HCT116 (cell line): Measurements from ENCODE around the gene LASP1. TPM values are rescaled to one million over a fixed set of nuclear protein-coding genes. Genes with fewer than 3 reads are reported as not detected.
A peak's percentile ranks its signal among the peaks of the same experiment; 100 is the strongest.

Experiments
- ATAC-seq: fragments of 200-7000 bp; cut with Tn5 transposase; 2 replicates; pipeline ENCODE4 v1.9.1; 2020; ENCODE audit warnings: mild to moderate bottlenecking, moderate library complexity
- Bru-seq: library from RNA; stranded (reverse); fragments of 400-500 nt; gene quantifications from one replicate; lab custom pipeline; 2021; lab: Mats Ljungman, UMichigan
- BruChase-seq, 2 experiments: library from RNA; stranded (reverse); fragments of 400-500 nt; gene quantifications; one replicate each; lab custom pipeline; 2021; lab: Mats Ljungman, UMichigan
- BruUV-seq: library from RNA; stranded (reverse); fragments of 400-500 nt; replicated peaks from 2 replicates; lab custom pipeline; 2021; lab: Mats Ljungman, UMichigan
- CTCF ChIA-PET: fragments of 300-600 bp; sonication (Branson Sonifier 250); formaldehyde crosslinking; loops from one replicate; lab custom pipeline; 2021; ENCODE audit warnings: antibody characterized with exemption; lab: Charles Lee
- POLR2A ChIA-PET: fragments of 300-600, 350-600 bp; sonication (Branson Sonifier 250); formaldehyde crosslinking; loops from one replicate; lab custom pipeline; 2021; ENCODE audit warnings: antibody characterized with exemption; lab: Charles Lee
- RAD21 ChIA-PET, 2 experiments: fragments of 300-600 bp; sonication (Branson Sonifier 250); formaldehyde crosslinking; loops; one replicate each; lab custom pipeline; 2023; ENCODE audit warnings: low total read pairs in 2 of 2; ENCODE audit not compliant: uncharacterized antibody in 2 of 2, unreplicated experiment in 2 of 2, low non-redundant PET in 1 of 2; lab: Charles Lee
- DNase-seq: peaks from one replicate; pipeline ENCODE4 v3.0.0-alpha.2; 2010; ENCODE audit warnings: low read depth, low spot score
- H2AFZ ChIP-seq: fragments of 200-600 bp; shearing (Covaris generic), sonication (generic); 2 replicates; pipeline ENCODE4 v1.6.1; 2017; ENCODE audit warnings: low read depth, mixed run types, mixed read lengths, antibody characterized with exemption, low read length; ENCODE audit not compliant: poor library complexity, severe bottlenecking
- H3K27ac ChIP-seq: 2 replicates; pipeline ENCODE4 v1.5.1; 2012; ENCODE audit warnings: low read depth, low read length
- H3K27me3 ChIP-seq: fragments of 200-600 bp; sonication (generic); 2 replicates; pipeline ENCODE4 v1.6.1; 2016; ENCODE audit warnings: mixed run types, low read length, mixed read lengths; ENCODE audit not compliant: insufficient read depth
- H3K36me3 ChIP-seq, 2 experiments: fragments of 200-500 bp in 1 of 2; fragments of 200-600 bp in 1 of 2; sonication (Bioruptor generic) in 1 of 2; sonication (generic) in 1 of 2; 2 replicates each; pipeline versions ENCODE4 v1.5.1 to v1.6.1; 2014 to 2016; ENCODE audit warnings: low read length in 2 of 2, inconsistent platforms in 1 of 2, mixed read lengths in 1 of 2, mixed run types in 1 of 2; ENCODE audit not compliant: insufficient read depth in 2 of 2, control insufficient read depth in 1 of 2
- H3K4me1 ChIP-seq, 2 experiments: fragments of 200-600 bp in 1 of 2; sonication (generic) in 1 of 2; 2 replicates each; pipeline versions ENCODE4 v1.5.1 to v1.6.1; 2012 to 2017; ENCODE audit warnings: low read length in 2 of 2, inconsistent platforms in 1 of 2, mild to moderate bottlenecking in 1 of 2, mixed read lengths in 1 of 2, mixed run types in 1 of 2, moderate library complexity in 1 of 2; ENCODE audit not compliant: insufficient read depth in 2 of 2, control insufficient read depth in 1 of 2
- H3K4me2 ChIP-seq: fragments of 200-600 bp; sonication (generic); 2 replicates; pipeline ENCODE4 v1.6.1; 2017; ENCODE audit warnings: mixed run types, low read length, mixed read lengths
- H3K4me3 ChIP-seq, 2 experiments: fragments of 200-600 bp in 1 of 2; sonication (generic) in 1 of 2; replicated peaks in 1 of 2; 2 replicates each; pipeline ENCODE4 v1.5.1; 2011 to 2016; ENCODE audit warnings: low read length in 2 of 2, control low read depth in 1 of 2, low read depth in 1 of 2, mild to moderate bottlenecking in 1 of 2, mixed read lengths in 1 of 2, mixed run types in 1 of 2
- H3K79me2 ChIP-seq: fragments of 200-600 bp; sonication (generic); 2 replicates; pipeline ENCODE4 v1.6.1; 2017; ENCODE audit warnings: mild to moderate bottlenecking, mixed run types, low read length, moderate library complexity, mixed read lengths; ENCODE audit not compliant: insufficient read depth
- H3K9ac ChIP-seq: fragments of 200-600 bp; sonication (generic); 2 replicates; pipeline ENCODE4 v1.6.1; 2016; ENCODE audit warnings: low read length, mixed read lengths
- H3K9me2 ChIP-seq: fragments of 200-600 bp; sonication (generic), shearing (Covaris generic); 2 replicates; pipeline ENCODE4 v1.6.1; 2017; ENCODE audit warnings: mixed run types, mild to moderate bottlenecking, moderate library complexity; ENCODE audit not compliant: insufficient read depth
- H3K9me3 ChIP-seq, 2 experiments: fragments of 200-500 bp in 1 of 2; fragments of 200-600 bp in 1 of 2; sonication (Bioruptor generic) in 1 of 2; sonication (generic) in 1 of 2; 2 replicates each; pipeline ENCODE4 v1.6.1; 2014 to 2017; ENCODE audit warnings: low read length in 2 of 2, mixed read lengths in 2 of 2, inconsistent platforms in 1 of 2, low read depth in 1 of 2, mild to moderate bottlenecking in 1 of 2, mixed run types in 1 of 2, moderate library complexity in 1 of 2; ENCODE audit not compliant: control insufficient read depth in 1 of 2, insufficient read depth in 1 of 2
- H4K20me1 ChIP-seq: fragments of 200-600 bp; sonication (generic), shearing (Covaris generic); 2 replicates; pipeline ENCODE4 v1.6.1; 2017; ENCODE audit warnings: mixed run types, mild to moderate bottlenecking, moderate library complexity; ENCODE audit not compliant: insufficient read depth
- ATF3 ChIP-seq: IDR thresholded peaks from 2 replicates; pipeline ENCODE4 v1.6.1; 2012
- CBX3 ChIP-seq: IDR thresholded peaks from 2 replicates; pipeline ENCODE4 v1.6.1; 2012; ENCODE audit warnings: low read depth
- CEBPB ChIP-seq: IDR thresholded peaks from 2 replicates; pipeline ENCODE4 v1.6.1; 2012; ENCODE audit warnings: low read depth
- EGR1 ChIP-seq: IDR thresholded peaks from 2 replicates; pipeline ENCODE4 v1.6.1; 2012; ENCODE audit warnings: low read depth
- ELF1 ChIP-seq: IDR thresholded peaks from 2 replicates; pipeline ENCODE4 v1.6.1; 2012; ENCODE audit warnings: low read depth, borderline replicate concordance
- EZH2 ChIP-seq: fragments of 200-600 bp; sonication (generic); IDR thresholded peaks from 2 replicates; pipeline ENCODE4 v1.6.1; 2017; ENCODE audit warnings: antibody characterized with exemption, mixed run types
- EZH2phosphoT487 ChIP-seq: fragments of 200-600 bp; IDR thresholded peaks from 2 replicates; pipeline ENCODE4 v1.6.1; 2018; ENCODE audit warnings: antibody characterized with exemption, borderline replicate concordance
- FOSL1 ChIP-seq: IDR thresholded peaks from 2 replicates; pipeline ENCODE4 v1.6.1; 2012; ENCODE audit warnings: low read depth
- JUND ChIP-seq: IDR thresholded peaks from 2 replicates; pipeline ENCODE4 v1.6.1; 2012
- MAX ChIP-seq: IDR thresholded peaks from 2 replicates; pipeline ENCODE4 v1.6.1; 2012
- POLR2A ChIP-seq: IDR thresholded peaks from 2 replicates; pipeline ENCODE4 v1.7.0; 2011; ENCODE audit warnings: borderline replicate concordance; ENCODE audit not compliant: insufficient read depth, insufficient read length; ENCODE audit errors: extremely low read depth
- REST ChIP-seq: IDR thresholded peaks from 2 replicates; pipeline ENCODE4 v1.6.1; 2012; ENCODE audit warnings: low read depth
- SP1 ChIP-seq: IDR thresholded peaks from 2 replicates; pipeline ENCODE4 v1.6.1; 2012; ENCODE audit warnings: low read depth
- SRF ChIP-seq: IDR thresholded peaks from 2 replicates; pipeline ENCODE4 v1.6.1; 2012; ENCODE audit warnings: low read depth
- ZBTB33 ChIP-seq: IDR thresholded peaks from 2 replicates; pipeline ENCODE4 v1.6.1; 2011; ENCODE audit warnings: mild to moderate bottlenecking, low read length, moderate library complexity; ENCODE audit not compliant: insufficient replicate concordance; ENCODE audit errors: extremely low read depth
- ZFX ChIP-seq: fragments of 450-650 bp; IDR thresholded peaks from 2 replicates; pipeline ENCODE4 v1.6.1; 2017
- ZNF274 ChIP-seq: fragments of 200-500 bp; sonication (Bioruptor generic); IDR thresholded peaks from 2 replicates; pipeline ENCODE4 v1.6.1; 2014; ENCODE audit warnings: mild to moderate bottlenecking, low read depth, low read length, inconsistent platforms
- intact Hi-C: fragments of 100-400 bp; cut with micrococcal nuclease; formaldehyde crosslinking; loops from 2 replicates; pipeline ENCODE4 v1.10.0; 2022
- long read RNA-seq: library from polyadenylated mRNA; unstranded; transcript quantifications from one replicate; pipeline ENCODE4 v2.0.0, GENCODE V29; 2021; ENCODE audit not compliant: unreplicated experiment
- polyA plus RNA-seq: library from polyadenylated mRNA; unstranded; fragments of >200 nt; gene quantifications from 2 replicates; pipeline ENCODE4 v1.2.1, GENCODE V29; 2012; ENCODE audit warnings: missing spikeins
- total RNA-seq: library from RNA; stranded (reverse); gene quantifications from one replicate; pipeline ENCODE4 v1.2.1, GENCODE V29; 2021; ENCODE audit not compliant: unreplicated experiment

Gene LASP1
- 149 TPM for total RNA-seq
- 126 and 129 TPM in 2 replicates for polyA plus RNA-seq
- percentile 75 among the genes with signal in this experiment for Bru-seq, nascent RNA
- BruChase-seq, experiment 1, labeled RNA remaining after a 6-hour chase: percentile 93 among the genes with signal in this experiment
- percentile 87 among the genes with signal in this experiment for BruChase-seq, experiment 2, labeled RNA remaining after a 2-hour chase
- long read RNA-seq, full-length matches to known transcripts: 72 of 252 reads
- long read RNA-seq, partial matches to known transcripts: 173 of 252 reads
- long read RNA-seq, other reads (novel, unspliced or antisense): 7 of 252 reads

- Histone ChIP-seq H3K27ac (peak within 1 kb of the TSS; percentile 97), H4K20me1 (no peaks in the 10 kb centered on the region), H3K4me3 (peak within 1 kb of the TSS; percentile 83 to 98), H3K9me3 (no peaks in the 10 kb centered on the region), H3K9ac (peak within 1 kb of the TSS; percentile 74), H3K9me2 (no peaks in the 10 kb centered on the region), H3K79me2 (peaks cover 45% of the 10 kb centered on the region), H3K36me3 (no peaks in the 10 kb centered on the region), H3K27me3 (no peaks in the 10 kb centered on the region), H3K4me2 (peak within 1 kb of the TSS; percentile 85), H3K4me1 (peaks cover 59 to 85% of the 10 kb centered on the region in 2 experiments), H2AFZ (peak within 1 kb of the TSS; percentile 95)
- DNase-seq (no peak), ATAC-seq (peak; percentile 67)
- ChIA-PET RAD21 (interaction anchor here (0.7 kb wide), 3 partner anchors 20 to 763 kb away, joined by 3 to 5 read pairs (median 4); no protein-coding TSS in a partner anchor), CTCF (interaction anchor here (0.8 to 1.8 kb wide), 3 partner anchors 15 to 375 kb away, joined by 4 to 6 read pairs (median 4); partner anchors contain the start of gene RPL23), POLR2A (interaction anchor here (0.6 to 3.6 kb wide), 14 partner anchors 9 to 295 kb away, joined by 3 to 46 read pairs (median 3); partner anchors contain the start of genes CWC25 and RPL23)
- BruUV-seq: no TSS peak
- intact Hi-C loops: loop anchor here (2.0 to 5.0 kb wide), 2 partner anchors 117 to 283 kb away; partner anchors contain the start of gene PSMB3
- TF ChIP-seq ZFX (peak; percentile 41; the same call in 1 of the 2 replicates), SP1 (no peak; the same call in 1 of the 2 replicates), JUND (no peak), ELF1 (no peak), ZBTB33 (peak; percentile 61), POLR2A (peak; percentile 94), REST (no peak), EZH2phosphoT487 (no peak), CBX3 (no peak; the same call in 1 of the 2 replicates), SRF (no peak), MAX (peak; percentile 49; the same call in 1 of the 2 replicates), EZH2 (no peak), EGR1 (peak; percentile 90), ATF3 (no peak), FOSL1 (no peak), ZNF274 (no peak), CEBPB (no peak)
Measured at GRCh38 chr17:38869526-38870258, at the start of gene LASP1. Gene LASP1, plus strand, starts transcription at chr17:38870058. Its CDS starts 132 bp downstream, at chr17:38870190.
